NCI-H1048 (cell line): ENCODE measurements around the gene METRNL.
"Not testable (repeated sequence)": the region's sequence is repeated elsewhere in the genome, so short reads cannot be mapped to it uniquely, and the experiment has no call there.

Experiments
- DNase-seq: peaks from one replicate; lab custom pipeline; 2025; lab: John Stamatoyannopoulos, UW

The METRNL gene

GRCh38 chr17:83122834-83123233, 43.4 kb downstream of the METRNL start:
- no peak for DNase-seq

DNA sequence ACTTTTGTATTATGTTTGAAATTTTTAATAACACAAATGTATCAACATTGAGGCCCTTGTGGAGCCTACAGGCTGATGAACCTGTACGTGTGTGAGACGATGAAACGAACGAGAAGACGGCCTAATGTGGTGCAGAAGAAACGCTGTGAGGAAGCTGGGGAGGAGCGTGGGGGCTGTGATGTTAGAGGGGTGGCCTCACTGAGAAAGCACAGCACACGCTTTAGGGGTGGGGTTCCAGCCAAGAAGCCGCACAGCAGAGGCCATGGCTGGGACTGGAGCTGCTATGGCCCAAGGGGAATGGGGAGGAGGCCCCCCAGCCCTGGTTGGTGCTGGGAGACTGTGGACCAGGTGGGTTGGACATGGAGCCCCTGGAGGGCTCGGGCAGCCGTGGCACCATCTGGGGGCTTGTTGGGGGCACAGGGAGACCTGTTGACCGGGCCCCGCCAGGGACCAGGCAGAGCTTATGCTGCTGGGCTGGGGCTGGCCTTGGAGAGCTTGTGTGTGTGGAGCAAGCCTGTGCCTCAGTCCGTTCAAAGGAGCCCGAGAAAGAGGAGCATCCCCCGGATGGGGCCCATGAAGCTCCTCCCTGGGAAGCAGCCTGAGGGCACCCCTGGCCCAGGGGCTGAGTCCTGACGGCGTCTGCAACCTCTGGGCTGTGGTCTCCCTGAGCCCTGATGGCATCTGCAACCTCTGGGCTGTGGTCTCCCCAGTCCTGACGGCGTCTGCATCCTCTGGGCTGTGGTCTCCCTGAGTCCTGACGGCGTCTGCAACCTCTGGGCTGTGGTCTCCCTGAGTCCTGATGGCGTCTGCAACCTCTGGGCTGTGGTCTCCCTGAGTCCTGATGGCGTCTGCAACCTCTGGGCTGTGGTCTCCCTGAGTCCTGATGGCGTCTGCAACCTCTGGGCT, 44.7 kb downstream of the METRNL start:
- no peak for DNase-seq

GRCh38 chr17:83124871-83125514, 45.6 kb downstream of the METRNL start:
- DNase-seq: no peak

- no peak for DNase-seq
Observed at GRCh38 chr17:83125515-83126274, 46.3 kb downstream of the METRNL start.

DNA sequence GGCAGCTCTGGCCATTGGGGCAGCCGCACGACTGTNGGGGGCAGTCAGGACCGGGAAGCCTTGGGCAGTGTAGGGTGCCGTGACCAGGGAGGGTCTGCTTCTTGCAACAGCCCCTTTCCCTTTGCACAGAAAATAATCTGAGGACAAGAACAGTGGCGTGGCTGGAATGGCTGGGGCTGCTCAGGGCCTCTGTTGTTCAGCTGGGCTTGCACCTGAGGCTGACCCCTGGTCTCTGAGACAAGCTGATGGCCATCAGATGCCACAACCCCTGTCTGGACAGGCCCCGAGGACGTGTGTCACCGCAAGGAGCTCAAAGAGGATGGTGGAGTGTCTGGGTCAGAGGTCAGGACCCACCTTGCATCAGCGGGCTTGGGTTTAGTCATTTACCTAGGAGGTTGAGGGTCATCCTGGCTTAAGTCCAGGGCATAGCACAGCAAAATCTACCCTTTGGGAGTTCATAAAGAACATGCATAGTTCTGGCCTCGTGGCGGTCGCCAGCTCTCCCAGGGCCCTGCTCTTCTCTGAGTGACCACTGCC, 46.9 kb downstream of the METRNL start:
- no peak for DNase-seq

- no peak for DNase-seq
Observed at GRCh38 chr17:83127431-83128160, 48.2 kb downstream of the METRNL start.

DNA sequence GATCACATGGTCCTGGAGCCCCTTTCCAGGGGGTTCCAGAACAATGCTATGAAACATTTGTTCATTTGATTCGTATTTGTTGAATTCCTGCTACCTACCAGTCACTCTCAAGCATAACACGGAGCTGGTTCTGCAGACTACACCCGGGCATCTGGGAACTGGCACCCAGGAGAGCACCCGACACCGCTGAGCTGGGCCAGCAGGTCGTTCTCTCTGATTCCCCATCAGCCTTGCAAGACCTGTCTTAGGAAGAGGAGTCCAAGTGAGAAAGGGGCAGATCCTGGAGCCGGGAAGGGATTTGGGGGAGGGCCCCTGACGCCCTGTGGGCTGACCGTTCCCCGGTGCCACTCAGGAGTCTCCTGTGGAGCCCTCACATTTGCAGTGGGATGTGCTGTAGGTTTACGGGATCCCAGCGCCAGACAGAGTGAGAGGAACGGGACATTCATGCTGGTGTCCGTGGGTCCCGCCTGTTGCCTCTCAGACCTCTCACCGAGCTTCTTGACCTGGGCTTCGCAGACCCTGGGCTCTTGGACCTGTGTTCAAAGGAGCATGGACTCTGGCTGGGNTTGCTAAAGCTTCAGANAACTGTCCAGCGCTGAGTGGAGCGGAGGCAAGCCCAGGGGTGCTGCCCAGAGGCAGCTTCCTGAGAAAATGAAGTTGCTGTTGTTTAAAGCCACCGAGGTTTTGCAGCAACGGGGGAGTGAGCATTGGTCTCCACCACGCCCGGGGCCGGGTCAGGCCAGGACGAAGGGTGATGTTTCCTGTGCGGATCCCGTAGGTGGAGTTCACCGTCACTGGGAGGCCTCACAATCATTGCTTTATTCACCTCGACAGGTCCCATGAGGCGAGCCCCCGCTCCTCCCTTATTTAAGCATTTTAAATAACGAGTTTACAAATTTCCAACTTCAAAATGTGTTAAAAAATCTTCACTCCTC, 49.2 kb downstream of the METRNL start:
- no peak for DNase-seq

DNA sequence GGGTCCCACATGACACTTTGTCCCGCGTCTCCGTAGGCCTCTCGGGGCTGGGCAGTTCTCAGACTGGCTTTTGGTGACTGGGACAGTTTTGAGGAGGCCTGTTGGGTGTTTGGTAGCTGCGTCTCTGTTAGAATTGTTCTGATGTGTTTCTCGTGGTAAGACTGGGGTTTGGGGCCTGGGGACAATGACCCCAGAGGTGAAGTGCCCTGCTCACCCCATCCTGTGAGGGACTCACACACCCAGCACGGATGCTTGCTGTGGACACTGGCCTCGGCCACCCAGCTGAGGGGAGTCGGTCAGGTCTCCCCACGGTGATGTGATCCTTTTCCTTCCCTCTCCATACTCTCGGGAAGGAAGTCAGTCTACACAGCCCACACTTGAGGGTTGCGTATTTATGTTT, 50.3 kb downstream of the METRNL start:
- DNase-seq: no peak

GRCh38 chr17:83131401-83132011, 52.1 kb downstream of the METRNL start:
- DNase-seq: no peak

GRCh38 chr17:83132251-83133081, 53.1 kb downstream of the METRNL start:
- no peak for DNase-seq

DNA sequence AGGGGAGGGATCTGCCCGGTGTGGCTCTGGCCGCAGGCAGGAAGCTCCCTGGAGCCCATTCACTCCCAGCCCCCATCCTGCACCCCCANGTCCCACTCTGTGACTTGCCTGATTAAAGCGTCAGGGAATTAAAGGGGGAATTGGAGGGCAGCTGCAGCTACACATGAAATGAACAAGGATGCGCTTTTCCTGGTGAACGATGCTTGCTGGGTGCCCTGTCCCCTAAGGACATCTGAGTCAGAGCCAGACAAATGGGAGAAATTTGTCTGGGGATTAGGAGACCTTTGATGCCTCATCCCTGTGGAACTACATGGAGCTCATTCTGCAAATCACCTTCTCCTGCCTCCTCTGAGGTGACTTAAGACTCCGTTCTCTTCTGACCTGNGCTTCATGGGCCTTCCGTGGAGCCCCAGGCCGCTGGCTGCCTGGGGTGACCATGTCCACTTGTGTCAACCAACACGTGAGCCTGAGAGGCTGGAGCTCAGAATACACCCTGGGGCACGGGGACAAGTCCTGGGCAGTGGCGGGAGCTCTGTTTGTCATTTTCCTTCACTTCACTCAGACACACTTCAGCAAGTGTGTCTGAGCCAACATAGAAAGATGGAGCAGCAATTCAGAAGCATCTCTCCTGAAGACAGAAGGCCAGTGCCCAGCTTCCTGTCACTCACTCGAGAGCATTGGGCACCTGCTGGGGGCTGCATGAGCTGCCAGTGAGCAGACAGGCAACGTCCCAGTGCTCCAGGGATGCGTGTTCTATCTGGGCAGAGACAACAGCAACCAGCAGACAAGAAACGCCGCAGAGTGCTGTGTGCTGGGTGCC, 54.1 kb downstream of the METRNL start:
- DNase-seq: no peak

DNA sequence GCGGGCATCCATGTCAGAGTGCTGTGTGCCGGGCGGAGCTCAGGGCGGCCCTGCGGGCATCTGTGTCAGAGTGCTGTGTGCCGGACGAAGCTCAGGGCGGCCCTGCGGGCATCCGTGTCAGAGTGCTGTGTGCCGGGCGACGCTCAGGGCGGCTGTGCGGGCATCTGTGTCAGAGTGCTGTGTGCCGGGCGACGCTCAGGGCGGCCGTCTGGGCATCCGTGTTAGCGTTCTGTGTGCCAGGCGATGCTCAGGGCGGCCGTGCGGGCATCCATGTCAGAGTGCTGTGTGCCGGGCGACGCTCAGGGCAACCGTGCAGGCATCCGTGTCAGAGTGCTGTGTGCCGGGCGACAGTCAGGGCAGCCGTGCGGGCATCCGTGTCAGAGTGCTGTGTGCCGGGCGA, 55.0 kb downstream of the METRNL start:
- DNase-seq: not testable (repeated sequence)

DNA sequence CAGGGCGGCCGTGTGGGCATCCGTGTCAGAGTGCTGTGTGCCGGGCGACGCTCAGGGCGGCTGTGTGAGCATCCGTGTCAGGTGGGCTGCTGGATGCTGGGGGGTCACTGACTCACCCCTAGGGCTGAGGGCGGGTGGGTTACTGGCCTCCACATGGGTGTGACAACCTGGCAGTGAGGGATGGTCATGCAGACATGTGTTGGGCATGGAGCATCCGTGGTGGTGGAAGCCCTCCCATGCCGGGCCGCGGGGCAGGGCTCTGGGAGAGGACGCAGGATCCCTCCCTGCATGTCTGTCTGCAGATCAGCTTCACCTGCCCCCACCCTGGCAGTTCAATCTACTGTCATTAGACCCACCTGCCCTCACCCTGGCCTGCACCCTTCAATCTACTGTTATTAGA, 56.3 kb downstream of the METRNL start:
- DNase-seq: no peak

DNA sequence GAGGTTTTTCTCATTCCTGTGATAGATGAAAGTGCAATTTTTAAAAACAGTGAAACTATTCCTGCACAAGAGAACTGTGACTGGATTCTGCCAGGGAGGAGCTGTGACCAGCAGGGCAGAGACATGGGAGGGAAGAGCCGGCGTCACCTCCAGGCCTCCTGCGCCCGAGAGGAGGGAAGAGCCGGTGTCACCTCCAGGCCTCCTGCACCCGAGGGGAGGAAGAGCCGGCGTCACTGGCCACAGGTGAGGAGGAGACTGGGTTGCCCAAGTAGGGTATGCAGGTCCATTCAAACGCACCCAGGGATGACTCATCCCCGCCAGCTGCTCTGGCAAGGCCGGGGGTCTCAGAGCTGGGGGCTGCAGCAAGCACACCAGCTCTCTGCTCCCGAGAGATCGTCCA, 56.7 kb downstream of the METRNL start:
- no peak for DNase-seq

DNA sequence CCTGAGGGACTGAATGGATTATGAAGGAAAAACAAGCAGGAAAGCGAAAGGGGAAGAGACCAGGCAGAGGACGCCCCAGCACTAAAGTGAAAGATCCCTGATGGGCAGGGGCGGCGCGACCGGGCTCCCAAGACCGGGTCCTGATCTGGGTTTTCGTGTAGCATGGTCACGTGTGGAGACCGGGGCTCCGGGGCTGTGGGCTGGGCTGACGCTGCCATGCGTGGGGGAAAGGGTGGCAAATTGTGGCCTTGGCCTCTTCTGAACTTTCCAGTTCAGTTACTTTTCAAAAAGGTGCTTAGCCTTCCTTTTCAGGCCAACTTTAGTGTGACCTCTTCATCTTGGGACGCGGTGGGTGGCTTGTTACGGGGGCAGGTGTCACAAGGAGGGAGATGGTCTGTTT, 57.5 kb downstream of the METRNL start:
- no peak for DNase-seq

GRCh38 chr17:83137523-83137922, 58.1 kb downstream of the METRNL start:
- no peak for DNase-seq

DNA sequence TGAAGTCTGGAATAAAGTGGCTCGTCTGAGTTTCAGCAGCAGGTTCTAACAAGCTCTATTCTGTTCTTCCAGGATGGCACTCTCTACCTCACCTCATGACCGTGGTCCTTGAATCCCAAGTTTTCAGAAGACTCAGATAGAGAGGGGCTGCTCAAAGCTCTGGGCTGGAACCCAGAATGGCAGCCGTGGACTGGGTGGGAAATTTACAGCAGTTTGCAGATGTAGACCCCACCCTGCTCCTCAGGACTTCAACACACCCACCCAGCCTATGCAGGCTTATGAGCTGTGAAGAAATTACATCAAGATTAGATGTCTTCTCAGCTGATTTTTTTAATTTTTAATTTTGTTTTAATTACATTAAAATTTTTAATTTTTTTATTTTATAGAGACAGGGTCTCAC, 59.4 kb downstream of the METRNL start:
- DNase-seq: no peak

- not testable (repeated sequence) for DNase-seq
Observed at GRCh38 chr17:83139541-83140248, 60.3 kb downstream of the METRNL start.
